A549 treated with AZD9567 at 1 μM for 4 hours (cell line): Measurements from ENCODE around the gene OTOP3. TPM values are rescaled to one million over a fixed set of nuclear protein-coding genes. Genes with fewer than 3 reads are reported as not detected.

Source experiments
- total RNA-seq: library from RNA; stranded (reverse); fragments of 200-300 nt; extraction: Qiagen RNA extraction; gene quantifications from 5 replicates; pipeline ENCODE4 v1.2.3, GENCODE V29; 2022; ENCODE audit not compliant: insufficient read depth

The OTOP3 gene, protein sequence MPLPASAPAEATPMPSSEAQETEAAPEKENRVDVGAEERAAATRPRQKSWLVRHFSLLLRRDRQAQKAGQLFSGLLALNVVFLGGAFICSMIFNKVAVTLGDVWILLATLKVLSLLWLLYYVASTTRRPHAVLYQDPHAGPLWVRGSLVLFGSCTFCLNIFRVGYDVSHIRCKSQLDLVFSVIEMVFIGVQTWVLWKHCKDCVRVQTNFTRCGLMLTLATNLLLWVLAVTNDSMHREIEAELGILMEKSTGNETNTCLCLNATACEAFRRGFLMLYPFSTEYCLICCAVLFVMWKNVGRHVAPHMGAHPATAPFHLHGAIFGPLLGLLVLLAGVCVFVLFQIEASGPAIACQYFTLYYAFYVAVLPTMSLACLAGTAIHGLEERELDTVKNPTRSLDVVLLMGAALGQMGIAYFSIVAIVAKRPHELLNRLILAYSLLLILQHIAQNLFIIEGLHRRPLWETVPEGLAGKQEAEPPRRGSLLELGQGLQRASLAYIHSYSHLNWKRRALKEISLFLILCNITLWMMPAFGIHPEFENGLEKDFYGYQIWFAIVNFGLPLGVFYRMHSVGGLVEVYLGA
- total RNA-seq: not detected in 5 replicates

GRCh38 chr17:74935585-74936469 lies at the start of gene OTOP3:
Gene OTOP3, plus strand, starts transcription at chr17:74935898. Its CDS starts 24 bp downstream, at chr17:74935922.

DNA sequence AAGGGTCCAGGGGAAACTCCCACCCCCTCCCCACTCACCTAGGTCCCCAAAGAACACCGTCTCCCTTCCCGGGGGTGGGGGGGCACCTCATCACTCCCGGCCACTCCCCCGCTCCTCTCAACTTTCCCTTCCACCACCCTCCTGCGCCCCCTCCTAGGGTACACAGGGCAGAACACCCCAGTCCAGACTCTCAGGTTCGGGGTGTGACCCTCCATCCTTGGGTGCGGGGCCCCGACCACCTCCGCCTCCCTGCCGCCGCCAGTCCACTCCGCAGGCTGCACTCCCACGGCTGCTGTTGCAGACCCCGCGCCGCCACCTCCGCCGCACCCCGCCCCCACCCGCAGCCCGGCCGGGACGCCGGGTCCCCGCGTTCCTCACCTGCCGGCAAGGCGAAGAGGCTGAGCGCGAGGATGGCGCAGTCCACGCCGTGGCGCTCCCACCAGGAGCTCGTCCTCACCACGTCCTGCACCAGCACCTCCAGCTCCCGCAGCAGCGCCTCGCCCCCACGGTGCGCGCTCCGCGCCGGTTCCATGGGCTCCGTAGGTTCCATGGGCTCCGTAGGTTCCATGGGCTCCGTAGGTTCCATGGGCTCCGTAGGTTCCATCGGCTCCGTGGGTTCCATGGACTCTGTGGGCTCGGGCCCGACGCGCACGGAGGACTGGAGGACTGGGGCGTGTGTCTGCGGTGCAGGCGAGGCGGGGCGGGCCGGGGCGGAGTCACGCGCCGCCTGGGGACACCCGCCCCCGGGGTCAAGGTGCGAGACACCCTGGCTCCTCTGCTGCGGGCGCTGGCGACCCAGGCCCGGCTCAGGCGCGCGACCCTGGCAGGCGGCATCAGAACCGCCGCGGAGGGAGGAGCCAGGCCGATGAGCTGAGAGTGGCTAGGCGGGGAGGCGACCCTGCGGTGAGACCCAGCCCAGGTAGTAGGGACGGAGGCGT lies 42.5 kb upstream of the OTOP3 start, which contains the start of gene FADS6:
TSS of gene FADS6 (minus strand) at position 660 of the 938 bp plus-strand sequence. CDS start at position 622, 38 bp downstream.

DNA sequence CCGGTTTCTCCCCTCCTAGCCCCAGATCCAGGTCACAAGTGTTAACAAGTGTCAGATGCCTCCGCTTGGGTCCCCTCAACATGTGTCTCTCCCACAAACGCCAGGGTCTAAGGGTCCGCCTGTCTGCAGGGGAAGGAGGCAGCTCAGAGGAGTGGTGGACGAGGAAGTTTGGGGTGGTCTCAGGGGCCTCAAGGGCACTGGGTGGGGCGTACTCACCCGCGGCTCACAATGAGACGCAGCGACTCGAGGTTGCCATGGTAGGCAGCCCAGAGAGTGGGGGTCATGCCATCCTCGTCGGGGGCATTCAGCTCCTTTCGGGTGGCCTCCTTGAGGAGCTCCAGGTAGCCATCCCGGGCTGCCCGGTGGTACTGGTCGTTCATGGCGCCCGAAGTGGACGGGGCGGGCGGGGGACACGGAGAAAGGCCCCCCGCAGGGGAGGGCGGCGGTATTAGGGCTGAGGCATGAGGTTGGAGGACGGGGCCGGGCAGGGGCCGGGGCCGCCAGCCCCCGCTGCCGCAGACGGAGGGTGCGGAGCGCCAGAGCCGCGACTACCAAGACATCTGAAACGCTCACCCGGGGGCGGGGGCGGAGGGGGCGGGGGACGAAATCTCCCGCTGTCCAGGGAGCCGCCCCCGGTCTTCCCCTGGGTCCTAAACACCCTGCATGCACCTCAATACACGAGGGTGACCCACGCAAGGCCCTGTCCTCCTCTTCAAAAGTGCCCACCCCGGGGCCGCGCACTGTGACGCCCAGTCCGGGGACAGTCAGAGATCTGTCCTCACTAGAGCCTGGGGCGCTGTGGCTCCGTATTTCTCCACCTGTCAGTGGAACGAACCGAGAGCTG lies 12.8 kb upstream of the OTOP3 start, which contains the start of gene USH1G:
TSS of gene USH1G (minus strand) at position 562 of the 844 bp plus-strand sequence. CDS start at position 380, 182 bp downstream.

DNA sequence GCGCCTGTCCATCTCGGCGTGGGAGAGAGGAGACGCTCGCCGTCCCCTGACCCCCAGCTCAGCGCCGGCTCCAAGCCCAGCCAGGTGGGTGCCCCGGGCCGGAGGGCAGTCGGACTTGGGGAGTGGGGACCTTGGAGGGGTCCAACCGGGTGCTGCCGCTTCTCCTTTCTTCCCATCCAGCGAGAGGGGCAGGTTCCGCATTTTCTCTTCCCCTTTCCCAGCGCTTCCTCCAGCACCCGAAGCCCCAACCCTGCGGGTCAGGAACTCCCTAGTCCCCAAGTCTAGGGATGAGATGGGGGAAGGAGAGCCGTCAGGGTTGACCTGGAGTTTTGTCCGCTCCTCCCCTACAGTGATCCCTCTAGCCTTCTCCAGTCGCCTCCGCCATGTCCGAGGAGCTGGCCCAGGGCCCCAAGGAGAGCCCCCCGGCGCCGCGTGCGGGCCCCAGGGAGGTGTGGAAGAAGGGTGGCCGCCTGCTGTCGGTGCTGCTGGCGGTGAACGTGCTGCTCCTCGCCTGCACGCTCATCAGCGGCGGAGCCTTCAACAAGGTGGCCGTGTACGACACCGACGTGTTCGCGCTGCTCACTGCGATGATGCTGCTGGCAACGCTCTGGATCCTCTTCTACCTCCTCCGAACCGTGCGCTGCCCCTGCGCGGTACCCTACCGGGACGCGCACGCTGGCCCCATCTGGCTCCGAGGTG lies 11.3 kb upstream of the OTOP3 start, which contains the start of gene OTOP2:
TSS of gene OTOP2 (plus strand) at position 24 of the 699 bp plus-strand sequence. CDS start at position 384, 360 bp downstream.

GRCh38 chr17:74972107-74972972 lies 36.6 kb downstream of the OTOP3 start, which contains the start of gene HID1:
Gene HID1, minus strand, starts transcription at chr17:74972759. Its CDS starts 103 bp downstream, at chr17:74972656.

DNA sequence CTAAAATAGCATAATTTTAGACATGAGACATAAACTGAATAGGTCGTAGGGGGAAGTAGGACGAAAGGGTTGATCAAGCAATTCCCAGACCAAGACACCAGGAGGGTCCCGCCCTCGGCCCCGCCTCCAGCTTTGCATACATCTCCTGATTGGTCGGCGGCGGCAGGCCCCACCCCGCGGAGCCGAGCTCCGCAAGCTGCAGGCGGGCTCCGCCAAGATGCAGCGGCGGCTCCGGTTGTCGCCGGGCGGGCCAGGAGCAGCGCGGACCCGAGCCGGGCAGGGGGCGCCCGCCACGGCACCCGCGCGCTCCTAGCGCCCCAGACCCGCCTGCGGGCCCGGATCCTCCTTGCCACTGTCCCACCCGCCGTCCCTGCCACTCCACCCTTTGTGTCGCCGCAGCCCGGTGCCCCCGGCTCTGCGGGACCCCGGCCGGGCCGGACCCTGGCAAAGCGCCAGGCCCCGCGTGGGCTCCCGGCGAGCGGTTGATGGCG lies 51.8 kb downstream of the OTOP3 start, which contains the start of gene CDR2L:
TSS of gene CDR2L (plus strand) at position 215 of the 491 bp plus-strand sequence. CDS start 412 bp downstream, outside the sequence.

Other genes with a start within 250 kb of the OTOP3 start
- not detected in 5 replicates for gene CD300LF, start 223.0 kb upstream of the OTOP3 start, total RNA-seq
- gene RAB37, start 198.6 kb upstream of the OTOP3 start, total RNA-seq: 0.79 to 1.5 TPM (median 1.1 TPM) in 4 of 5 replicates, not detected in the other
- 46.1 to 57.7 TPM (median 49.1 TPM) in 5 replicates for gene NHERF1, start 187.3 kb upstream of the OTOP3 start, total RNA-seq
- gene NAT9, start 159.6 kb upstream of the OTOP3 start, total RNA-seq: 53.1 to 62.5 TPM (median 56.5 TPM) in 5 replicates
- 0.16 to 0.53 TPM (median 0.23 TPM) in 4 of 5 replicates, not detected in the other for gene GRIN2C, start 76.0 kb upstream of the OTOP3 start, total RNA-seq
- gene FDXR, start 62.9 kb upstream of the OTOP3 start, total RNA-seq: 49.1 to 79.5 TPM (median 65.5 TPM) in 5 replicates
- gene FADS6, start 42.3 kb upstream of the OTOP3 start, total RNA-seq: 0.03 to 0.15 TPM (median 0.06 TPM) in 3 of 5 replicates, not detected in the others
- 0.06 to 0.09 TPM (median 0.06 TPM) in 4 of 5 replicates, not detected in the other for gene USH1G, start 12.6 kb upstream of the OTOP3 start, total RNA-seq
- gene OTOP2, start 11.6 kb upstream of the OTOP3 start, total RNA-seq: 0.03 to 0.08 TPM (median 0.06 TPM) in 4 of 5 replicates, not detected in the other
- 11.9 to 17.0 TPM (median 12.3 TPM) in 5 replicates for gene HID1, start 36.9 kb downstream of the OTOP3 start, total RNA-seq
- gene CDR2L, start 51.7 kb downstream of the OTOP3 start, total RNA-seq: 68.1 to 71.3 TPM (median 68.8 TPM) in 5 replicates
- gene MRPL58, start 76.8 kb downstream of the OTOP3 start, total RNA-seq: 63.6 to 85.7 TPM (median 80.7 TPM) in 5 replicates
- 490 to 552 TPM (median 514 TPM) in 5 replicates for gene ATP5PD, start 111.1 kb downstream of the OTOP3 start, total RNA-seq
- 30.8 to 35.2 TPM (median 31.4 TPM) in 5 replicates for gene KCTD2, start 111.3 kb downstream of the OTOP3 start, total RNA-seq
- 21.2 to 29.7 TPM (median 29.1 TPM) in 5 replicates for gene SLC16A5, start 152.1 kb downstream of the OTOP3 start, total RNA-seq
- 16.3 to 18.8 TPM (median 16.8 TPM) in 5 replicates for gene ARMC7, start 174.1 kb downstream of the OTOP3 start, total RNA-seq
- 61.9 to 137 TPM (median 123 TPM) in 5 replicates for gene NT5C, start 195.8 kb downstream of the OTOP3 start, total RNA-seq
- 760 to 817 TPM (median 790 TPM) in 5 replicates for gene JPT1, start 218.6 kb downstream of the OTOP3 start, total RNA-seq
- gene SUMO2, start 247.1 kb downstream of the OTOP3 start, total RNA-seq: 352 to 579 TPM (median 384 TPM) in 5 replicates